HG02798 (cell line): ENCODE data around the gene EIPR1.

ENCODE experiments used
- ATAC-seq: cut with Tn5 transposase; IDR thresholded peaks from one replicate; pipeline ENCODE4 v1.9.1; 2021; ENCODE audit warnings: mild to moderate bottlenecking; ENCODE audit not compliant: unreplicated experiment, poor library complexity

The EIPR1 gene

GRCh38 chr2:3142961-3143571, 234.6 kb downstream of the EIPR1 start:
- ATAC-seq: no peak

GRCh38 chr2:3142210-3142609, 235.4 kb downstream of the EIPR1 start:
- no peak for ATAC-seq

- ATAC-seq: no peak
Observed at GRCh38 chr2:3141696-3142095, 235.9 kb downstream of the EIPR1 start.

- no peak for ATAC-seq
Observed at GRCh38 chr2:3139906-3140305, 237.7 kb downstream of the EIPR1 start.
